Stimulated activated CD8-positive, alpha-beta memory T cell treated with anti-CD3 and anti-CD28 coated beads, Interleukin-4, amount 100 ng/mL, for 48 hours (primary cell): ENCODE data around the gene ARHGEF1.

Experiments
- DNase-seq: peaks from one replicate; pipeline ENCODE4 v3.0.0-alpha.2; 2020

The ARHGEF1 gene

GRCh38 chr19:41882568-41883462 lies at the start of gene ARHGEF1:
TSS of gene ARHGEF1 (plus strand) at chr19:41883184. CDS start at chr19:41888083, 4,899 bp downstream.
- DNase-seq = peak; percentile 71

GRCh38 chr19:41837981-41838708 lies 44.8 kb upstream of the ARHGEF1 start:
- no peak for DNase-seq

- DNase-seq = no peak
Observed at GRCh38 chr19:41839211-41839610, 43.8 kb upstream of the ARHGEF1 start.

- DNase-seq = no peak
Observed at GRCh38 chr19:41843371-41843770, 39.6 kb upstream of the ARHGEF1 start.

GRCh38 chr19:41844601-41845000 lies 38.4 kb upstream of the ARHGEF1 start, which contains the start of gene LYPD4:
TSS of gene LYPD4 (minus strand) at chr19:41844683. CDS start at chr19:41839285, 5,398 bp downstream.
- no peak for DNase-seq

- no peak for DNase-seq
Observed at GRCh38 chr19:41845001-41845050, 38.2 kb upstream of the ARHGEF1 start, which contains the start of gene DMRTC2. TSS of gene DMRTC2 (plus strand) at chr19:41845042. CDS start at chr19:41847429, 2,387 bp downstream.

- no peak for DNase-seq
Observed at GRCh38 chr19:41845051-41845590, 37.9 kb upstream of the ARHGEF1 start.

GRCh38 chr19:41847351-41848105 lies 35.5 kb upstream of the ARHGEF1 start:
- DNase-seq = no peak

GRCh38 chr19:41848666-41849065 lies 34.3 kb upstream of the ARHGEF1 start:
- no peak for DNase-seq

GRCh38 chr19:41849067-41849466 lies 33.9 kb upstream of the ARHGEF1 start:
- DNase-seq = no peak

- no peak for DNase-seq
Observed at GRCh38 chr19:41850381-41850780, 32.6 kb upstream of the ARHGEF1 start.

- no peak for DNase-seq
Observed at GRCh38 chr19:41851456-41851855, 31.5 kb upstream of the ARHGEF1 start.

GRCh38 chr19:41853344-41853743 lies 29.6 kb upstream of the ARHGEF1 start:
- DNase-seq = no peak

- no peak for DNase-seq
Observed at GRCh38 chr19:41853768-41854167, 29.2 kb upstream of the ARHGEF1 start.

- DNase-seq = no peak
Observed at GRCh38 chr19:41859213-41859617, 23.8 kb upstream of the ARHGEF1 start.

- peak; percentile 99 for DNase-seq
Observed at GRCh38 chr19:41859618-41860418, 23.2 kb upstream of the ARHGEF1 start, which contains the start of gene RPS19. TSS of gene RPS19 (plus strand) at chr19:41860255. CDS start at chr19:41860775, 520 bp downstream.

GRCh38 chr19:41860419-41861115 lies 22.4 kb upstream of the ARHGEF1 start:
- DNase-seq = peak; percentile 41

- DNase-seq = peak; percentile 35
Observed at GRCh38 chr19:41861116-41861768, 21.7 kb upstream of the ARHGEF1 start.

- peak; percentile 27 for DNase-seq
Observed at GRCh38 chr19:41861846-41862245, 21.1 kb upstream of the ARHGEF1 start.

- peak; percentile 28 for DNase-seq
Observed at GRCh38 chr19:41862445-41862986, 20.5 kb upstream of the ARHGEF1 start.
